GM19372 (cell line): ENCODE results near the gene LITAF.
"Not testable (repeated sequence)": the region's sequence is repeated elsewhere in the genome, so short reads cannot be mapped to it uniquely, and the experiment has no call there.

Source experiments
- ATAC-seq: cut with Tn5 transposase; IDR thresholded peaks from one replicate; pipeline ENCODE4 v1.9.1; 2021; ENCODE audit warnings: mild to moderate bottlenecking, low read depth, moderate library complexity; ENCODE audit not compliant: unreplicated experiment

LITAF gene

DNA sequence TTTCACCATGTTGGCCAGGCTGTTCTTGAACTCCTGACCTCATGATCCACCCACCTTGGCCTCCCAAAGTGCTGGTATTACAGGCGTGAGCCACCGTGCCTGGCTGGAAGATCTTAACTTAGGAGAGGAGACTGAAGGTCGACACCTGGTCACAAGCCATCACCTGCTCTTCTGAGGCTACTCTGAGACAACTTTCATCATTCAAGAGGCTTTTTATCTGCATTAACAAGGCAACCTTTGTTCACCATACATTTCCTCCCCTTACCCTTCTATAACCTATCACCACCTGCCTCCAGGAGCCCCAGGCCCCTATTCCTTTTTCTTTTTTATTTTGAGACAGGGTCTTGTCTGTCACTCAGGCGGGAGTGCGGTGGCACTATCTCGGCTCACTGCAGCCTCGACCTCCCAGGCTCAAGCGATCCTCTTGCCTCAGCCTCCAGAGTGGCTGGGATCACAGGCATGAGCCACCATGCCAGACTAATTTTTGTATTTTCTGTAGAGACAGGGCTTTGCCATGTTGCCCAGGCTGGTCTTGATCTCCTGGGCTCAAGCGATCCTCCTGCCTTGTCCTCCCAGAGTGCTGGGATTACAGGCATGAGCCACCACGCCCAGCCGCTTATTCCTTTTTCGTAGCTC, 6.2 kb downstream of the LITAF start:
- ATAC-seq = no peak

DNA sequence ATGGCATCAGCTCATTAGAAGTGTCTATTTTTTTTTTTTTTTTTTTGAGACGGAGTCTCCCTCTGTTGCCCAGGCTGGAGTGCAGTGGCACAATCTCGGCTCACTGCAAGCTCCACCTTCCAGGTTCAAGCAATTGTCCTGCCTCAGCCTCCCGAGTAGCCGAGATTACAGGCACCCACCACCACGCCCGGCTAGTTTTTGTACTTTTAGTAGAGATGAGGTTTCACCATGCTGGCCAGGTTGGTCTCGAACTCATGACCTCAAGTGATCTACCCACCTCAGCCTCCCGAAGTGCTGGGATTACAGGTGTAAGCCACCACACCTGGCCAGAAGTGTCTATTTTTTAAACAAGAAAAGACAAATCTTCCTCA, 9.4 kb downstream of the LITAF start:
- ATAC-seq = not testable (repeated sequence)

DNA sequence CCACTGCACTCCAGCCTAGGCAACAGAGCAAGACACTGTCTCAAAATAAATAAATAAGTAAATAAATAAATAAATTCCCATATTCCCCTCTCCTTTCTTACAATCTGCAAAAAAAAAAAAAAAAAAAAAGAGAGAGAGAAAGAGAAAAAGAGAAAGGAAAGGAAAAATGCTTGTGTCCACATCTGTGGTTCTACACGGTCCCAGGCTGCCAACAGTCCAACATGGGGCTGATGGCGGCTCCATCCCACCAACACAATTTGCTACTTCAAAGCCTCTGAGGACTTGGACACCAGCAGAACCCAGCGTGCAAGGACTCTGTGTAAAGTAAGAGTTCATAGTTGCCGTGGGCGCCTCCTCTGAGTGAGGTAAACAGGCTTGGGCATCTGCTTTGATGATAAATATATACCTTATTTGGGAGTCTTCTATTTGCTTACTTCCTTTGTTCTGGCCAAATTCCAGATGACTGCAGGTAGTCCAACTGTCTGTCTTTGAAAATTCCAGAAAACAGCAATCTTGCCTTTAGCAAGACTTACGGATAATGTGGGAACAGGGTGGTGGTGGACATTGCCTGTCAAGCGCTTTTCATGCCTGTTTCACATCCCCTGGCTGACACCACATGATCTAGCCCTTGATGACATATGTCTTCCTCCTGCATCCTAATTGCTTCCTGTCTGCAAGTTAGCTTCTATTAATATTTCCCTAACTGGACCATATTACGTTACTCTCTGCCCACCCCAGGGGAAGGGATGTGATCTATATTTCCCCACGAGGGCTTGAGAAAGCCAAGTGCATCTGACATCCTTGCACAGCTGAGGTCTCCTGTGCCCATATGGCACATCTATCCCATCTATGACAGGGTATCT, 10.1 kb downstream of the LITAF start:
- ATAC-seq = peak; percentile 70

DNA sequence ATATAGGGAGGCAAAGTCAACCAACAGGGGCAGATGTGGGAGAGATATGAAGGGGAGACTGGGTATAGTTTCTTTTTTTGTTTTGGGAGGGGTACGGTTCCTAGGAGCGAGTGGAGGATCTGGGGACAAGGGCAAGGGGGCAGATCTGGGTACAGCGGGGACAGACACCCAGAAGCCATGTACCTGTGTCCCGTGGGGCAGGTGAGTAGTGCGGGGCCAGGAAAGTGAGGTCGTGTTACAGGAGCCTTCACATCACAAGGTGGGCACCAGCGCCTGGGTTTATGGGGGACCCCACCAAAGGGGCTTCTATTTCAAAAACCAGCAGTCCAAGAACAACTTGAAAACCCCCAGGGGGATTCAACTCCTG, 11.5 kb downstream of the LITAF start:
- ATAC-seq = no peak

DNA sequence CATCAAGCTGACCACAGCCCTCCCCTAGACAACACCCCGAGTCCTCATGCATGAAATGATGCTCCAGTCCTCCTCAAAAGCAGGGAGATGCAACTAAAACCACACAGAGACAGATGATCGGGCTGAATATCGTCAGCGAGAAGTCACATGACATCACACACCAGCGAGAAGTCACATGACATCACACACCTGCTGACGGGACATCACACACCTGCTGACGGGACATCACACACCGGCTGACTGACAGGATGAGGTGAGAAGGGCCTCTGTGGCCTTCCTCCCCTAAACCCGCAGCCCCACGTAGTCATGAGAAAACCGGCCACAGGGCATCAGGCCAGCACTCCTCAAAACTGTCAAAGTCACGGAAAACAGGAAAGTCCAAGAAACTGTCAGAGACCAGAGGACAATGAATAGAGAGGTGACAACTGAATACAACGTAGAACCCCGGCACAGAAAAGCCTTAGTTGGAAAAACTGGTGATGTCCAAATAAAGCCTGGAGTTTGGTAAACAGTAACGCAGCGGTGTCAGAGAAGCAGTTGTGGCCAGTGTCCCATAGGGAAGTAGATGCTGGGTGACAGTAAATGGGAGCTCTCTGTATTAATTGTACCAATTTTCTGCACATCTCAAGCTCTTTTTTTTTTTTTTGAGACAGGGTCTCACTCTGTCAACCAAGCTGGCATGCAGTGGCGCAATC, 14.3 kb downstream of the LITAF start:
- ATAC-seq = no peak

DNA sequence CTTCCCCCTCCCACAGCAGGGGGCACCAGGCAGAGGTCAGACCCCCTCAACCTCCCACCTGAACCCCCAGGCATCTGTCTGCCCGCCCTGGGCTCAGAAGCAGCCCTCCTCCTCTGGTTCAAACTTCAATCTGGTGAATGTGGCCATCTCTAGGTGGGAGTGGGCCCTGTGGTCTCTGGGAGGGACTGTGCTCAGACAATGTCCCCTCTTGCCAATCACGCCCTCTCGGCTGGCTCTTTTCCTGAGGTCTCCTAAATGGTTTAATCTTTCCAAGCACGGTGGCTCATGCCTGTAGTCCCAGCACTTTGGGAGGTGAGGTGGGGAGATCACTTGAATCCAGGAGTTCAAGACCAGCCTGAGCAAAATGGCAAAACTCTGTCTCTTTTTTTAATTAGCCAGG, 15.2 kb downstream of the LITAF start:
- ATAC-seq = no peak

DNA sequence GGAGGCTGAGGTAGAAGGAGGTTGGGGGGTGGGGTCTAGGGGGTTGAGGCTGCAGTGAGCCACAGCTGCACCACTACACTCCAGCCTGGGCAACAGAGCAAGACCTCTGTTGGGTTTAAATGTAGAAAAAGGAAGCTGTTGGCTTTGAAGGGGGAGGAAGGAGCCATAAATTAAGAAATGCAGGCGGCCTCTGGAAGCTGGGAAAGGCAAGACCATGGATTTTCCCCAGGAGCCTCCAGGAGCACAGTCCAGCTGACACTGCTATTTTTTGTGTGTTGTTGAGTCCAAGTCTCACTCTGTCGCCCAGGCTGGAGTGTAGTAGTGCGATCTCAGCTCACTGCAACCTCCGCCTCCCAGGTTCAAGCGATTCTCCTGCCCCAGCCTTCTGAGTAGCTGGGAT, 15.9 kb downstream of the LITAF start:
- no peak for ATAC-seq

DNA sequence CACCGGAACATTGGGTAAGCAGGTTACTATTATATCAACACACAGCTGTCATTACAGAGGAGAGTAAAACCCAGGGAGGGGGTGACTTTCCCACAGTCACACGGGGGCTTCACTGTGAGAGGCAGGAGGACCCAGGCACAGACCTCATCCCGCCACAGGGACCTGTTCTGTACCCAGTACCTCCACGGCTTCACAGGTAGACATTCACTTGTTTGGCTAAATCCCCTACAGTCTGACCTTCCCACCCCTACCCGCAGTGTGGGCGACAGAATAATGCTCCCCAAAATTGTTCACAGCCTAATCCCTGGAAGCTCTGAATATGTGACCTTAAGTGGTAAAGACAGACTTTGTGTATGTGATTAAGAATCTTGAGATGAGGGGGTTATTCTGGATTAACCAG, 16.5 kb downstream of the LITAF start:
- no peak for ATAC-seq

DNA sequence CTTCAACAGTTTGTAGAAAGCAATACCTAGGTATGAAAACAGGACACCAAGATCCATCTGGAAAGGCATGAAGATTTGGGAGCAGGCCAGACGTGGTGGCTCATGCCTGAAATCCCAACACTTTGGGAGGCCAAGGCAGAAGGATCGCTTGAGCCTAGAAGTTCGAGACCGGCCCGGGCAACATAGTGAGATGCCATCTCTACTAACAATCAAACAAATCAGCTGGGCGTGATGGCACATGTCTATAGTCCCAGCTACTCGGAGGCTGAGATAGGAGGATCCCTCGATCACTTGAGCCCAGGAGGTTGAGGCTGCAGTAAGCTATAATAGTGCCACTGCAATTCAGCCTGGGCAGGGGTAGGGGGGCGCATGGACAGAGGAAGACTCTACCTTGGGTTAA, 20.3 kb downstream of the LITAF start:
- ATAC-seq = no peak

DNA sequence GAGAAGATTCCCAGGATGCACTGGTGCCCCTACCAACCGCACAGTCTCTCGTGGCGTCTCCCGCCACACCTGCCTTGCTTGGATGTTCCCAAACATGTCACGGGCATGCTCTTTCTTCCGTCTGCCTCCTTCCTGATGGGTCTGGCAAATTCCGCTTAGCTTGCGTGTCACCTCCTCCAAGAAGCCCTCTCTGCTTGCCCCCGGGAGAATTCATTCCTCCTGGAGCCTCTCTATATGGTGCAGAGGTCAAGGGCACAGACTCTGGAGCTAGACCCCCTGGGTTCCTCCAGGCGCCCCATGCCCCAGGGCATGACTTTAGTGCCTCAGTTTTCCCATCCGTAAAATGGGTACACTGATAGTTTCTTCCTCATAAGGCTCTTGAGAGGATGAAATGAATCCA, 21.1 kb downstream of the LITAF start:
- ATAC-seq = no peak

DNA sequence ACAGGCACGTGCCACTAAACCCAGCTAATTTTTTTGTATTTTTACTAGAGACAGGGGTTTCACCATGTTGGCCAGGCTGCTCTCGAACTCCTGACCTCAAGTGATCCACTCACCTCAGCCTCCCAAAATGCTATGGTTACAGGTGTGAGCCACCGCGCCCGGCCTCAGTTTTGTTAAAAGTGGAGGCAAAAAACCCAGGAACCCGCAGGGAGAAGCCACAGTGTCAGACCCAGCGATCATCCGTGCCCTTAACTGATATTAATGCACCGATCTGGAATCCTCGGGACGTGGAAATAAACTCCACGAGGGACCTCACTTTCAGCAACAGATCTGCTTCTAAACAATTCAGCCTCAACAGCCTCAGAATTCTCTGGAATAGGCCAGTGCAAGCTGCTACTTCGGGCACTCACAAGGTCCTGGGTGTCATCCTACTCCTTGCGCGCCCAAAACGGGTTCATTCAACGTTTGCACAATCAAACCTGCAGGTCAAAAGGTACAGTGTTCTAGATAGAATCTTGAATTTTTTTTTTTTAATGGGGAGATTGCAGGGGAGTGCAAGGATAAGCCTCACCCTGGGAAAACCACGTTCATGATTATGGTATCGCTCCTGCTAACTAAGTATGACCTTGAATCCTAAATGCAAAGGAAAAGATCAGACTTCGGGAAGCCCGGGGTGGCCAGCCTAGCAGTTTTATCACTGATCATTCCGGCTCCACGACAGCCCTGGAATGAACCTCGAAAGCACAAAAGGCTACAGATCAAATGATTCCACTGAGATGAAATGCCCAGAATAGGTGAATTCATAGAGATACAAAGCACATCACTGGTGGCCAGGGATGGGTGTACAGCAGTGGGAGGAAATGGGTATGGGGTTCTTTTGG, 22.4 kb downstream of the LITAF start:
- ATAC-seq = no peak

DNA sequence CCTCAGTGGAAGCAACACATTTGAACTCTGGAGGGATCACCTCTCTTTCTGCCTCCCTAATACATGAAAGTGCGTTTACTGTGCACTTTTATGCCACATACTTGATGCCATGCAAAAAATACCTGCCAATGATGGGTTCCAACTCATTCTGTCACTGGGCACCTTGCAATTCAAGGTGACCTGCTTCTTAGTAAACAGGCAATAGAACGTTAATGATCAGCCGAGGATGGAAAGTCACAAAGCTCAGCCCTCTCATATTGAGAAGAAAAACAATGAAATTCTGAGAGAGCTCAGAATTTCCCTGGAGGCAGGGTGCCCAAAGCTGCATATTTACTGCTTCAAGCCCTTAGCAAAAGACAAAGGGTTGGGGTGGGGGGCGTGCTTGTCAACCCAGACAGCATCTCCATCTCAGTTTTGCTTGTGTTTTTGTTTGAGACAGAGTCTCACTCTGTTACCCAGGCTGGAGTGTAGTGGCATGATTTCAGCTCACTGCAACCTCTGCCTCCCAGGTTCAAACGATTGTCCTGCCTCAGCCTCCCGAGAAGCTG, 23.2 kb downstream of the LITAF start:
- ATAC-seq = no peak

DNA sequence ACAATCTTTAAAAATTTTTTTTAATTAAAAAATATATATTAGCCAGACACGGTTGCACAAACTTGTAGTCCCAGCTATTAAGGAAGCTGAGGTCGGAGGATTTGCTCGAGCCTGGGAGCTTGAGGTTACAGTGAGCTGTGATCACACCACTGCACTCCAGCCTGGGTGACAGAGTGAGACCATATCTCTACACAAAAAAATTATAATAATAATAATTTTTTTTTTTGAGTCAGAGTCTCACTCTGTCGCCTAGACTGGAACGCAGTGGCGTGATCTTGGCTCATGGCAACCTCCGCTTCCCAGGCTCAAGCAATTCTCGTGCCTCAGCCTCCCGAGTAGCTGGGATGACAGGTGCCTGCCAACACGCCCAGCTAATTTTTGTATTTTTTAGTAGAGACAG, 23.8 kb downstream of the LITAF start:
- ATAC-seq = no peak

DNA sequence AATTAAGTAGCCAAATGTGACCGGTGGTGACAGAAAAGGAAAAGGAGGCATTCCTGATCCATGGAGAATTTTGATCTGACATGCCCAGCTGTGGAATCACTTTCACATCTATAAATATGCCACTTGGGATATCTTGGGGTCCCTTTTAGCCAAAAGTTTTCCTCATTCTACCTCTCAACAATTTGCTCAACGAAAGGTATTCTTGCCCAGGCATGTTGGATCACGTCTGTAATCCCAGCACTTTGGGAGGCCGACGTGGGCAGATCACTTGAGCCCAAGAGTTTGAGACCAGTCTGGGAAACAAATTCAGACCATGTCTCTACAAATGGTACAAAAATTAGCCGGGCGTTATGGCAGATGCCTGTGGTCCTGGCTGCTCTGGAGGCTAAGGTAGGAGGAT, 24.3 kb downstream of the LITAF start:
- ATAC-seq = no peak

DNA sequence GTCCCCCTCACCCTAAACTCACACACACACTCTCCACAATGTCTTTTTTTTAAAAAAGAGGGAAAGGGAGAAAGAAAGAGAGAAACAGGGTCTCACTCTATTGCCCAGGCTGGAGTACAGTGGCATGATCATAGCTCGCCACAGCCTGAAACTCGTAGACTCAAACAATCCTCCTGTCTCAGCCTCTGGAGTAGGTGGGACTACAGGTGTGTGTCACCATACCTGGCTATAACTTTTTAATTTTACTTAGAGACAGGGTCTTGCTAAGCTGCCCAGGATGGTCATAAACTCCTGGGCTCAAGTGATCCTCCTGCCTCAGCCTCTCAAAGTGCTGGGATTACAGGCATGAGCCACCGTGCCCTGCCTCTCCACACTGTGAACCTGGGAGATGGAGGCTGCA, 24.9 kb downstream of the LITAF start:
- no peak for ATAC-seq

DNA sequence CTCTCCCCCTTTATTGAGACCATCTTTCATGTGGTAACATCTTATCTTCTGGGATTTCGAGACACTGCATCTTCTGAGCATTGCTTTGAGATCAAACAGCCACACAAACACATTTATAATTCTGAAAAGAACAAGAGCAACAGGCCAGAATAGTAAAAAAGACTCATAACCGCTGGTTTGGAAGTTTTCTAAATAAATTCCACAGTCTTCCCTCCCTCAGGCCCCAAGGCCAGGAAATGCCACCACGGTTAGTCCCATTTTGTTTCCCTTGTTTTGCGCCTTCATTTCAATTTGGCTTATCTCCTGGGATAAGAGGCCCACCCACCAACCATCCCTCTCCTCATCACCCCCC, 25.3 kb downstream of the LITAF start:
- ATAC-seq = no peak

DNA sequence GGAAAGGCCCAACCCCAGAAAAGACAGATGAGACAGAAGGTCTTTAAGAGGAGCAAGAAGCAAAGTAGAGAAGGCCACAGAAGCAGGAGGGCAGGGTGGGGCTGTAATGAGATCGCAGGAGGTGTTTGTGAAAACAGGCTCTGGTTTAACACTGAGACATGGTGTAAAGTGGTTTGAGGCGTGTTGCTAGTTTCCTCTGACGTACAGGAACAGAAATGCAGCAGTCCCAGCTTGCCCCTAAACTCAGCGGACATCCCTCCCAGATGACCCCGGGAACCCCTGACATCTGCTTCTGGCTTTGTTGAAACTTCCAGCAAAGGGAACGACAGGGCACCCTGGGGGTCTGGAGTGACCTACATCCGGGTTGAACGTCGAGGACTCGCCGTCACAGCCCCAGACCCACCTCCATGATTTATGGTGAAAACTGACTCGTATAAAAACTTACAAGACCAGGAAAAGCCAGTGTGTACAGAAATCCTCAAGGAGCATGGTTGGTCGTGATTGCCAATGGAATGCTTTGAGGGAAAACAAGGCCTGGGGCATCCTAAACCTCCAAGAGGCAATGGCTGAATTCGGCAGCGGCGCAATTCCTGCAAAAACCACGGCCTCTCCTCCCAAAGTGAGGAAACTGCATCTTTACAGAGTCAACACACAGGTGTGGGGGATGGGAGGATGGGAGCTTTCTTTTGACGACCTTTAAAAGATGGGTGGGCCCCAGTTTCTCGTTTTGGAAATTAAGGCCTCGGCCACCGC, 25.8 kb downstream of the LITAF start:
- ATAC-seq = no peak

DNA sequence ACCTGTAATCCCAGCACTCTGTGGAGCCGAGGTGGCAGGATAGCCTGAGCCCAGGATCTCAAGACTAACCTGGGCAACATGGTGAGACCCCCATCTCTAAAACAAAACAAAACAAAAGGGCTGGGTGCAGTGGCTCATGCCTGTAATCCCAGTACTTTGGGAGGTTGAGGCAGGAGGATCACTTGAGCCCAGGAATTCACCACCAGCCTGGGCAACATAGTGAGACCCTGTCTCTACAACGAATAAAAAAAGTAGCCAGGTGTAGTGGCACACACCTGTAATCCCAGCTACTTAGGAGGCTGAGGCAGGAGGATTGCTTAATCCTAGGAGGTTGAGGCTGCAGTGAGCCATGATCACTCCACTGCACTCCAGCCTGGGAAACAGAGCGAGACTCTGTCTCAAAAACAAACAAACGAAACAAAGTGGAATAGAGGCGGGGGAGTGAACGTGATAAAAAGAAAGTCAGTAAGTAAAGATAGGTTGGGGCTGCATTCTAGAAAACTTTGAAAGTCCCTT, 28.4 kb downstream of the LITAF start:
- ATAC-seq = not testable (repeated sequence)

DNA sequence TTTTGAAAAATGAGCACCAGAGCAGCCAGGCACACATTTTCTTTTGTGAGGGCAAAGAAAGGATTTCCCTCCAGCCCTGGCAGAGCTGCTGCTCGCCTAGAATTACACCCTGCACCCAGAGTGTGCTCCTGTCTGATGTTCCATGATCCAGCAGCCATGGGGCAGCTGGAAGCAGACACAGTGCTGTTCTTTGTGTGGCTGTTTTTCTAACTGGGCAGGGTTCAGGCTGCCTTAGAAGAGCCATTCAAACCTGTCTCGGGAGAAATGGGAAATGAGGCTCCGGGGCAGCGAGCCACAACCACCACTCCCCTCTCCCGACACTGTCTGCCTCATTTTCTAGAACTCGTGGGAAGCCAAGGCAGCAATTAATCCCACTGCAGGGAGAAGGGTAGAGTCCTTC, 28.9 kb downstream of the LITAF start:
- no peak for ATAC-seq
